Measurements from ENCODE around the gene AGBL4.

The AGBL4 gene

GRCh38 chr1:48657413-48657812 lies 1366.3 kb downstream of the AGBL4 start:
- DNase-seq (ENCODE audit: low read depth, low spot score) = no peak

GRCh38 chr1:48654606-48655210 lies 1369.0 kb downstream of the AGBL4 start:
- peak; percentile 24 for DNase-seq (ENCODE audit: low read depth, low spot score)

GRCh38 chr1:48652334-48652733 lies 1371.4 kb downstream of the AGBL4 start:
- DNase-seq (ENCODE audit: low read depth, low spot score) = no peak

DNA sequence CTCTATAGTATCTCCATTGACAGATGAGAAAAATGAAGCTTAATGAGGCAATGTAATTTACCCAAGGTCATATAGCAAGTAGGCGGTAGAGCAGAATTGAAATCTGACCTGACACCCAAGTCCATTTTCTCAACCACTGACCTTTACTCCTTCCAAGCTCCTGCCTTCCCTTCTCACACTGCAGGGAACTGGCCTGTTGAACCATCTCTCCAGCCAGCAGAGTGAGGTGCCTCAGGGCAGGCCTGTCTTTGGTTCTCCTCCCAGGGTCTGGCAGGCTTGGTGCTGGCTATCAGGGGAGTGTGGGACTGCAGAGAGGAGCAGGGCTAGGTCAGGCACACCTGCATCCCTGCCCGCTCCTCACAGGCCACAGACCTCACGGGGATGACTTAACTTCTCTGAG lies 1373.9 kb downstream of the AGBL4 start:
- DNase-seq (ENCODE audit: low read depth, low spot score) = peak; percentile 79

- DNase-seq (ENCODE audit: low read depth, low spot score) = peak; percentile 87
These were observed 1377.9 kb downstream of the AGBL4 start for GRCh38 chr1:48645883-48646282.

- DNase-seq (ENCODE audit: low read depth, low spot score) = peak; percentile 7
These were observed 1378.7 kb downstream of the AGBL4 start for GRCh38 chr1:48644905-48645605.

DNA sequence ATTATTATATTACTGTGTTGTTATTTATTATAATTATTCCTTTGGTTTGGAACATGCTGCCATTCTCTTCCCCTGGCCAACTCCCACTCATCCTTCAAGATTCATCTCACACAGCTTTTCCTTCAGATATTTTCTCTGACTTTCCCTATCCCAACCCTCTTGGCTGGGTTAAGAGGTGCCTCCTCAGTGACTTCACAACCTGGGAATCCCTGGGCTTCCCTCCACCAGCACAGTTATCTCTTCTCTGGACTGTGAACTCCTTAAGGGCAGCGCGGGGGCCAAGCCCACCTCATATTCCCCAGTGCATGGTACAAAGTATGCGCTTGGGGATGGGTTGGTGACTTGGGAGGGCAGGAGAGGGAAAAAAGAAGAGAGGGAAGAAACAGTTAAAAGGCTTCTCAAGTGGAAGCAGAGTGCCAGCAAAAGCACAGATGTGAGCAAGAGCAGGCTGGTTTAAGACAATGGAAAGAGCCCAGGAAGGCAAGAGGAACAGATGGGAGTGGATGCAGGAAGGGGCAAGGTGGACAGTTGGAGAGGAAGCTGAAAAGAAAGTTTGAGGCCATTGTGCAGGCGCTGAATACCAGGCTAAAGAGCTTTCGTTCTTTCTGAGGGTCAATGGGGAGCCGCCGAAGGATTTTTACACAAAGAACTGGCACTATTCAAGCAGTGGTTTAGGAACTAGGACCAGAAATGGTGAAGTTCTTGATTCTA lies 1379.4 kb downstream of the AGBL4 start:
- no peak for DNase-seq (ENCODE audit: low read depth, low spot score)

DNA sequence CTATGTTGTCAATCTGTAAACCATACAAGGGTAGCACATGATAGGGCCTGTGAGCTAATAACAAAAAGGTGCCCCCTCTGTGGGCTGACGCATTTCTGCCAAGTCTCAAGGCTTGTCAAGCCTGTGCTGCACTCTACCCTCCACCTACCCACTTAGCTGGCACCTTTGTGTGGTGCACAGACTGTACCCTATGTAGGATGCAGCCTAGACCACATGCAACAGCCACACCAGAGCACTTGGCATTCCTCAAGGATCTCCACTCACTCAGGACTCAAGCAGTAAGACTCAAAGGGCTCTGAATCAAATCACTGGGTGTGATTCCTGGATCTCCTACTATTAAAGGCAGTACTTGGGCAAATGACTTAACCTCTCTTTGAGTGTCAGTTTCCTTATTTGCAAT lies 1380.6 kb downstream of the AGBL4 start:
- no peak for DNase-seq (ENCODE audit: low read depth, low spot score)

DNA sequence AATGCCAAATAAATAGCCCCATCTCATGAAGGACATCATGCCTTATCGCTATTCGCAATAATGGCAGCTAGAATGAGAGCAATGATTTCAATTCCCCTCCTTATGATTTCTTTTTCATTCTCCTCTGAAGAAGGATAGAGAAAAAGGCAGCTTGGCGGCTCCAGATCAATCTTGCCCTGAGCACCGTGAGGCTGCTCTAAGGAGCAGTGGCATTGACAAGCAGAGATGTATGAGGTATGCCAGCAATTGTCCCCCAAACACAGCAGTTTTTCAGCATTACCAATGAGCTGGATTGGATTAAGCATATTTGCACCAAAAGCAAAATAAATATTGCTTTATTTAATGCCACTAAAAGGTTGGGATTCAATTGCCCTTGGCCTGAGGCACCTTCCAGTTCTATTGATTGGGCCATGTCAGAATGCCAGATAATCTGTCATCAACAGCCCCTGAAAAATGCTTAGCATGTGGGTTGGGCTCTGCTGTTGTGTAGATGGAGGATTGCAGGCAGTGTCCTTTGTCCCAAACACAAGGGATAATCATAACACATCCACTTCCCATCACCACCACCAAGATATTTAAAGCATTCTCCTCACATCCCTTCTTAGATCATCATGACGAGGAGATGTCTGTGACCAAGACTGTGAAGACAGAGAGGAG lies 1382.8 kb downstream of the AGBL4 start:
- DNase-seq (ENCODE audit: low read depth, low spot score) = no peak

GRCh38 chr1:48629867-48630266 lies 1393.9 kb downstream of the AGBL4 start:
- DNase-seq (ENCODE audit: low read depth, low spot score) = no peak

DNA sequence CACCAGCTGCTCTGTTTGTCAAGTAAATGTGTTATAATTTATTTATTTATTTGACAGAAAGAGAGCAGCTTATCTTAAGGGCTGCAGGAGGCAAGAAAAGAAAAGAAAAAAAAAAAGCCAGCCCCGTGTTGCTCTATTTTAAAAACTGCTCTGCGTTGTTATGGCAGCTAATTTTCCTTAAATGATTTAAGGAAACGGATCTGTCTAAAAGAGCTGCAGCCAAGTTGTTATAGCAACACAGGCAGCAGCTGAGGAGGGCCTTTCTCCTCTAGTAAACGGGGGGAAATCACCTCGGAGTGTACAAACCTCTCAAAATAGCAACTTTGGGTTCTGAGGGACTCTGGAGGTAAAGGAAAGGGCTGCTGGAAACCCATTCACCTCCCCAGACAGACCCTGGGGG lies 1396.3 kb downstream of the AGBL4 start:
- no peak for DNase-seq (ENCODE audit: low read depth, low spot score)

DNA sequence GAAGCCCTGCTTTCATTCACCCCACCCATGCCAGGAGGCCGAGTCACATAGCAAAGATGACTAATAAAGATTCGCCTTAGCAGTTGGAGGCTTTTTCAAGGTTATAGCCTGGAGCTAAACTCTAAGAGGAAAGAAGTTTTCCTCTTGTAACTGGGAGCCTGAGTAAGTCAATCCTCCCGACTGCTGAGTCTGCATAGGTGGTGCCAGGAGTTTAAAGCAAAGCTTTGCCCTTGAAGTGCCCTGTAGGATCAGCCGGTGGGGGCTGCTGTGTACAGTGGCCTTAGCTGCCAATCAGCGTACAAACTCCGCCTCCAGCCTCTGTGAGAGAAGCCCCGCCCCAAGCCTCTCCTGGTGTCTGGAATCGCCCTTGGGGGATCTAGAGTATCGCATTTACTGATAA lies 1404.2 kb downstream of the AGBL4 start:
- peak; percentile 87 for DNase-seq (ENCODE audit: low read depth, low spot score)

DNA sequence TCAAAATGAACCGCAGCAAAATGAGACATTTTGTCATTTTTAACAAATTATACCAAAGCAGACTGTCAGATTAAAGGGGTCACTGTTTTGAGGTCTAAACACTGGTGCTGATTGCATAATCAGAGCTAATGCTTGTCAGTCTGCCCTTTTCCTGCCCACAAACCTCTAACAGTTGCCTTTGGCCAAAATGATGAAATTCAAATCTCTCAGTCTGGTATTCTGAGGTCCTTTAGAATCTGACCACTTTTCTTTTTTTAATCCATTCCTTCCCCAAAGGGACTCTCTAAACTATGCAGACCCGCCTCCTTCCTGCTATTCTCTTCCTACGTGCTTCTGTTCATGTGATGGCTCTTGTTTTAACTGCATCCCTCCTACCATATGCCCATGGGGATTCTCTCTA lies 1406.5 kb downstream of the AGBL4 start:
- no peak for DNase-seq (ENCODE audit: low read depth, low spot score)

GRCh38 chr1:48616710-48617109 lies 1407.0 kb downstream of the AGBL4 start:
- no peak for DNase-seq (ENCODE audit: low read depth, low spot score)

DNA sequence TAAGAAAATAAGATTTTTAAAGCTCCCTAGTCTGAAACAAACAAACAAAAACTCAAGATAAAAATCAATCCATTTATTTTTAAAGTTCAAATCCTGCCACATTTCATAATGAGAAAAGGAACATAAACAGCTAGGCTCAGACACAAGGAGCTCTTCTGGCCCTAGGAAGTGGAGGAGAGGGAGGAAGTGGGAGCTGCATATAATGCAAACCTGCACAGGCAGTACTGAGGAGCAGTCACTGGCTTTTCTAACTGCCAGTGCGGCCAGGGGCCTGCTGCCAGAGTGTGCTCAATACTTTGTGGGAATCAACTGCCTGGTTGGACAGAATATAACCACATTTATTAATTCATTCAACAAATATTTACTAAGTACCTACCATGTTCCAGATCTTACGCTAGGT lies 1411.9 kb downstream of the AGBL4 start:
- DNase-seq (ENCODE audit: low read depth, low spot score) = no peak

GRCh38 chr1:48610628-48611542 lies 1412.9 kb downstream of the AGBL4 start:
- DNase-seq (ENCODE audit: low read depth, low spot score) = peak; percentile 54

- DNase-seq (ENCODE audit: low read depth, low spot score) = no peak
These were observed 1414.9 kb downstream of the AGBL4 start for GRCh38 chr1:48608882-48609281.

DNA sequence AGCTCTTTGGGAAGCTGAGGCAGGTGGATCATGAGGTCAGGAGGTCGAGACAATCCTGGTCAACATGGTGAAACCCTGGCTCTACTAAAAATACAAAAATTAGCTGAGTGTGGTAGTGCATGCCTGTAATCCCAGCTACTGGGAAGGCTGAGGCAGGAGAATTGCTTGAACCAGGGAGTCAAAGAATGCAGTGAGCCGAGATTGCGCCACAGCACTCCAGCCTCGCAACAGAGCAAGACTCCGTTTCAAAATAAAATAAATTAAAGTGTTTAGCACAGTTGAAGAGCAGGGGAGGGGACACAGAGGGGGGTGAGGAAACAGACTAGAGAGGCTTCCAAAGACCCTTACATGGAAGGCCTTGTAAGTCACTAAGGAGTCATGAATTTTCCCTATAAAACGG lies 1420.5 kb downstream of the AGBL4 start:
- DNase-seq (ENCODE audit: low read depth, low spot score) = no peak

GRCh38 chr1:48602349-48602748 lies 1421.4 kb downstream of the AGBL4 start:
- no peak for DNase-seq (ENCODE audit: low read depth, low spot score)

GRCh38 chr1:48600182-48600581 lies 1423.6 kb downstream of the AGBL4 start:
- DNase-seq (ENCODE audit: low read depth, low spot score) = no peak

- no peak for DNase-seq (ENCODE audit: low read depth, low spot score)
These were observed 1426.1 kb downstream of the AGBL4 start for GRCh38 chr1:48597663-48598062.
